Endodermal cell (in vitro differentiated cells): ENCODE results near the gene PCP2. TPM values are rescaled to one million over a fixed set of nuclear protein-coding genes. Genes with fewer than 3 reads are reported as not detected.

Source experiments
- DNase-seq: peaks from one replicate; pipeline ENCODE4 v3.0.0-alpha.2; 2017
- H3K27ac ChIP-seq: 2 replicates; pipeline ENCODE4 v1.5.1; 2013; ENCODE audit warnings: mild to moderate bottlenecking, low read depth, low read length, moderate library complexity
- H3K27me3 ChIP-seq: 2 replicates; pipeline ENCODE4 v1.6.1; 2013; ENCODE audit warnings: mild to moderate bottlenecking, low read length, moderate library complexity; ENCODE audit not compliant: insufficient read depth, control insufficient read depth, poor library complexity, severe bottlenecking
- H3K36me3 ChIP-seq: 2 replicates; pipeline ENCODE4 v1.7.0; 2013; ENCODE audit warnings: mild to moderate bottlenecking, low read length, moderate library complexity; ENCODE audit not compliant: control insufficient read depth, insufficient read depth
- H3K4me1 ChIP-seq: one replicate; pipeline ENCODE4 v1.7.0; 2013; ENCODE audit warnings: low read length; ENCODE audit not compliant: control insufficient read depth, insufficient read depth
- H3K4me3 ChIP-seq: 2 replicates; pipeline ENCODE4 v1.5.1; 2013; ENCODE audit warnings: mild to moderate bottlenecking, low read length, moderate library complexity
- H3K9ac ChIP-seq: 2 replicates; pipeline ENCODE4 v1.6.1; 2013; ENCODE audit warnings: mild to moderate bottlenecking, low read length, moderate library complexity; ENCODE audit not compliant: poor library complexity, severe bottlenecking; ENCODE audit errors: extremely low read depth
- H3K9me3 ChIP-seq: 2 replicates; pipeline ENCODE4 v1.6.1; 2013; ENCODE audit warnings: mild to moderate bottlenecking, low read length, moderate library complexity; ENCODE audit not compliant: control insufficient read depth
- H3K27ac Mint-ChIP-seq: 2 replicates; pipeline ENCODE4 v1.8.0; 2020; ENCODE audit warnings: mixed read lengths
- H3K27me3 Mint-ChIP-seq: 2 replicates; pipeline ENCODE4 v1.8.0; 2021; ENCODE audit warnings: mild to moderate bottlenecking, mixed read lengths; ENCODE audit not compliant: insufficient read depth
- H3K36me3 Mint-ChIP-seq: 2 replicates; pipeline ENCODE4 v1.8.0; 2020; ENCODE audit warnings: low read depth, mixed read lengths
- H3K4me1 Mint-ChIP-seq: 2 replicates; pipeline ENCODE4 v1.8.0; 2020; ENCODE audit warnings: mixed read lengths
- H3K4me3 Mint-ChIP-seq: 2 replicates; pipeline ENCODE4 v1.8.0; 2020; ENCODE audit warnings: mild to moderate bottlenecking, moderate library complexity, mixed read lengths
- H3K9me3 Mint-ChIP-seq: 2 replicates; pipeline ENCODE4 v1.8.0; 2020; ENCODE audit warnings: mild to moderate bottlenecking, mixed read lengths
- WGBS, 2 experiments: methylation state at CpG; one replicate each; pipeline versions ENCODE4 v1.1.5 to v1.1.7; 2013; ENCODE audit warnings: missing lambda C conversion rate in 2 of 2, mixed read lengths in 1 of 2; ENCODE audit not compliant: insufficient coverage in 1 of 2, insufficient read length in 1 of 2; 5-methylcytosine and 5-hydroxymethylcytosine counted together
- total RNA-seq, 2 donors: library from RNA; stranded (reverse); fragmentation: NEBNext Ultra II Directional in 1 of 2; extraction: Animal tissue kit (Norgen Biotek cat#: 25700) in 1 of 2; gene quantifications; 2 replicates in 1 of 2; 3 replicates in 1 of 2; pipeline ENCODE4 v1.2.1, GENCODE V29; 2021
- TF ChIP-seq, protein P1 (sequence below): fragments of 200-600 bp; sonication (generic); conservative IDR thresholded peaks from 2 replicates; pipeline ENCODE4 v1.5.0; 2021; ENCODE audit warnings: antibody characterized with exemption, mild to moderate bottlenecking

Gene PCP2
- total RNA-seq, 2 donors from 2014 or later = 0.55 TPM; not detected in 1

- TF ChIP-seq, protein P1, sequence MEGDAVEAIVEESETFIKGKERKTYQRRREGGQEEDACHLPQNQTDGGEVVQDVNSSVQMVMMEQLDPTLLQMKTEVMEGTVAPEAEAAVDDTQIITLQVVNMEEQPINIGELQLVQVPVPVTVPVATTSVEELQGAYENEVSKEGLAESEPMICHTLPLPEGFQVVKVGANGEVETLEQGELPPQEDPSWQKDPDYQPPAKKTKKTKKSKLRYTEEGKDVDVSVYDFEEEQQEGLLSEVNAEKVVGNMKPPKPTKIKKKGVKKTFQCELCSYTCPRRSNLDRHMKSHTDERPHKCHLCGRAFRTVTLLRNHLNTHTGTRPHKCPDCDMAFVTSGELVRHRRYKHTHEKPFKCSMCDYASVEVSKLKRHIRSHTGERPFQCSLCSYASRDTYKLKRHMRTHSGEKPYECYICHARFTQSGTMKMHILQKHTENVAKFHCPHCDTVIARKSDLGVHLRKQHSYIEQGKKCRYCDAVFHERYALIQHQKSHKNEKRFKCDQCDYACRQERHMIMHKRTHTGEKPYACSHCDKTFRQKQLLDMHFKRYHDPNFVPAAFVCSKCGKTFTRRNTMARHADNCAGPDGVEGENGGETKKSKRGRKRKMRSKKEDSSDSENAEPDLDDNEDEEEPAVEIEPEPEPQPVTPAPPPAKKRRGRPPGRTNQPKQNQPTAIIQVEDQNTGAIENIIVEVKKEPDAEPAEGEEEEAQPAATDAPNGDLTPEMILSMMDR = peak; percentile 42
- H3K4me1 Mint-ChIP-seq = no peaks in the 10 kb centered on the region
- peaks cover 30% of the 10 kb centered on the region for H3K27me3 Mint-ChIP-seq
- no peak within 1 kb of the TSS for H3K27ac ChIP-seq
- H3K9me3 ChIP-seq = no peaks in the 10 kb centered on the region
- peak within 1 kb of the TSS; percentile 86 for H3K4me3 ChIP-seq
- DNase-seq = peak; percentile 96
- peak within 1 kb of the TSS; percentile 84 for H3K27ac Mint-ChIP-seq
- no peaks in the 10 kb centered on the region for H3K4me1 ChIP-seq
- H3K27me3 ChIP-seq = peaks cover 23% of the 10 kb centered on the region
- H3K36me3 ChIP-seq = peaks cover 10% of the 10 kb centered on the region
- peak within 1 kb of the TSS; percentile 77 for H3K4me3 Mint-ChIP-seq
- no peaks in the 10 kb centered on the region for H3K9me3 Mint-ChIP-seq
- WGBS, 2 experiments = 11 to 47% methylated on average over 11 to 61 of the region's 61 CpGs
- peaks cover 16% of the 10 kb centered on the region for H3K36me3 Mint-ChIP-seq
- peak within 1 kb of the TSS; percentile 72 for H3K9ac ChIP-seq
Measured at GRCh38 chr19:7636691-7637373, 3.3 kb upstream of the PCP2 start, which contains the start of gene STXBP2. STXBP2 (plus strand) TSS chr19:7637110; CDS start chr19:7637150, 40 bp downstream.

- H3K27ac Mint-ChIP-seq = no peak overlapping the region
- H3K9ac ChIP-seq = no peak overlapping the region
- H3K4me3 Mint-ChIP-seq = peak overlapping the region; percentile 77
- H3K36me3 ChIP-seq = peaks cover 10% of the 10 kb centered on the region
- no peaks in the 10 kb centered on the region for H3K9me3 Mint-ChIP-seq
- TF ChIP-seq, protein P1 = no peak
- no peak overlapping the region for H3K27ac ChIP-seq
- H3K4me1 Mint-ChIP-seq = no peaks in the 10 kb centered on the region
- no peaks in the 10 kb centered on the region for H3K4me1 ChIP-seq
- peaks cover 30% of the 10 kb centered on the region for H3K27me3 Mint-ChIP-seq
- DNase-seq = no peak
- no peaks in the 10 kb centered on the region for H3K9me3 ChIP-seq
- peak overlapping the region; percentile 86 for H3K4me3 ChIP-seq
- H3K36me3 Mint-ChIP-seq = peaks cover 14% of the 10 kb centered on the region
- H3K27me3 ChIP-seq = peaks cover 23% of the 10 kb centered on the region
- WGBS, 2 experiments = 69 to 80% methylated on average over 16 of the region's 16 CpGs
Measured at GRCh38 chr19:7636317-7636690, 2.8 kb upstream of the PCP2 start.

DNA sequence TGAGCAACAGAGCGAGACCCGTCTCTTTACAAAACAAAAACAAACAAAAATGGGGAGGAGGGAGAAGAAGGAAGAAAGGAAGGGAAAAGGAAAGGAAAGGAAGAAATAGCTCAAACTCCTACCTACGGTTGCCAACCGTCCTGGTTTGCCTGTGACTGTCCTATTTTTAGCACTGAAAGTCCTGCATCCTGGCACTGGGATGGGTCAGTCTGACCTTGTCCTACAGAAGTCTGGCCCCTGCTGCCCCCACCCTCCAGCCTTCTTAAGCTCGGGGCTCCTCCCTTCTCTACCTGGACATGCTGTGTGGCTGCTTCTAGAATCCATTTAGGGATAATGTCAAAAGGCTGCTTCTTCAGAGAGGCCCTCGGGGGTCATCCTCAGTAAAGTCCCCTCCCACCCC lies 2.2 kb upstream of the PCP2 start:
- Histone ChIP-seq H3K27me3 (peaks cover 23% of the 10 kb centered on the region), H3K9me3 (no peaks in the 10 kb centered on the region), H3K4me3 (no peak overlapping the region), H3K4me1 (no peaks in the 10 kb centered on the region), H3K36me3 (peaks cover 10% of the 10 kb centered on the region), H3K27ac (no peak overlapping the region), H3K9ac (no peak overlapping the region)
- Mint-ChIP-seq H3K36me3 (peaks cover 14% of the 10 kb centered on the region), H3K4me3 (peak overlapping the region; percentile 77), H3K27me3 (peaks cover 30% of the 10 kb centered on the region), H3K27ac (no peak overlapping the region), H3K4me1 (peaks cover 1% of the 10 kb centered on the region), H3K9me3 (no peaks in the 10 kb centered on the region)
- no peak for DNase-seq
- 69 to 78% methylated on average over 6 of the region's 6 CpGs for WGBS, 2 experiments
- TF ChIP-seq, protein P1 = no peak
